Fibroblast of lung (primary cell): ENCODE results near the gene PPP2R5A. TPM values are rescaled to one million over a fixed set of nuclear protein-coding genes. Genes with fewer than 3 reads are reported as not detected.
A peak's percentile ranks its signal among the peaks of the same experiment; 100 is the strongest.

Experiments
- DNase-seq, 2 donors: peaks; one replicate each; pipeline versions ENCODE4 v3.0.0 to v3.0.0-alpha.2; 2010; ENCODE audit warnings: low read depth in 2 of 2
- H2AFZ ChIP-seq: 2 replicates; pipeline ENCODE4 v1.5.1; 2012; ENCODE audit warnings: low read length, control low read depth, inconsistent platforms
- H3K27ac ChIP-seq: 2 replicates; pipeline ENCODE4 v1.5.1; 2011; ENCODE audit warnings: low read length, control low read depth; ENCODE audit not compliant: insufficient read depth
- H3K27me3 ChIP-seq: 2 replicates; pipeline ENCODE4 v1.5.1; 2011; ENCODE audit warnings: mild to moderate bottlenecking, low read length; ENCODE audit not compliant: control insufficient read depth, insufficient read depth
- H3K36me3 ChIP-seq: 2 replicates; pipeline ENCODE4 v1.5.1; 2011; ENCODE audit warnings: low read length; ENCODE audit not compliant: control insufficient read depth, insufficient read depth
- H3K4me1 ChIP-seq: 2 replicates; pipeline ENCODE4 v1.5.1; 2011; ENCODE audit warnings: low read length; ENCODE audit not compliant: control insufficient read depth, insufficient read depth; ENCODE audit errors: extremely low read depth
- H3K4me2 ChIP-seq: 2 replicates; pipeline ENCODE4 v1.5.1; 2011; ENCODE audit warnings: low read length, control low read depth; ENCODE audit not compliant: insufficient read depth; ENCODE audit errors: extremely low read depth
- H3K4me3 ChIP-seq, 4 experiments: fragments of 200-600 bp in 1 of 4; sonication (generic) in 1 of 4; replicated peaks in 1 of 4; 2 replicates each; pipeline ENCODE4 v1.5.1; 2011 to 2016; ENCODE audit warnings: low read length in 4 of 4, low read depth in 3 of 4, mild to moderate bottlenecking in 3 of 4, control low read depth in 2 of 4, inconsistent platforms in 1 of 4, mixed read lengths in 1 of 4; ENCODE audit not compliant: insufficient read depth in 1 of 4; ENCODE audit errors: control extremely low read depth in 1 of 4
- H3K79me2 ChIP-seq: 2 replicates; pipeline ENCODE4 v1.5.1; 2012; ENCODE audit warnings: mild to moderate bottlenecking, low read length, inconsistent platforms; ENCODE audit not compliant: control insufficient read depth, insufficient read depth
- H3K9ac ChIP-seq: 2 replicates; pipeline ENCODE4 v1.5.1; 2011; ENCODE audit warnings: mild to moderate bottlenecking, low read length, control low read depth; ENCODE audit not compliant: insufficient read depth
- H3K9me3 ChIP-seq: 2 replicates; pipeline ENCODE4 v1.5.1; 2012; ENCODE audit warnings: low read depth, low read length; ENCODE audit not compliant: control insufficient read depth, insufficient read depth
- H4K20me1 ChIP-seq: 2 replicates; pipeline ENCODE4 v1.5.1; 2011; ENCODE audit warnings: low read length; ENCODE audit not compliant: control insufficient read depth, insufficient read depth; ENCODE audit errors: extremely low read depth
- CTCF ChIP-seq, 2 donors: IDR thresholded peaks in 1 of 2; conservative IDR thresholded peaks in 1 of 2; 1 replicate in 1 of 2; 2 replicates in 1 of 2; pipeline ENCODE4 v1.5.1; 2011 to 2012; ENCODE audit warnings: low read length in 2 of 2, control low read depth in 1 of 2, inconsistent platforms in 1 of 2, low read depth in 1 of 2, mild to moderate bottlenecking in 1 of 2
- EZH2 ChIP-seq: IDR thresholded peaks from 2 replicates; pipeline ENCODE4 v1.5.1; 2012; ENCODE audit warnings: low read length, control low read depth, mild to moderate bottlenecking; ENCODE audit errors: missing control alignments
- polyA plus RNA-seq, 2 donors: library from polyadenylated mRNA; depleted of rRNA in 1 of 2; stranded (reverse) in 1 of 2; unstranded in 1 of 2; fragments of >200 nt; gene quantifications; 2 replicates each; pipeline ENCODE4 v1.2.1, GENCODE V29; 2011 to 2012; ENCODE audit warnings: missing spikeins in 1 of 2
- total RNA-seq: library from RNA; depleted of rRNA; stranded (reverse); fragments of >200 nt; gene quantifications from 2 replicates; pipeline ENCODE4 v1.2.1, GENCODE V29; 2014

PPP2R5A gene
- total and polyA plus RNA-seq, 2 donors (not counting 1 experiment from before 2014, with no cell fraction given): 21.2 to 35.2 TPM

GRCh38 chr1:212257157-212257556 lies 28.1 kb upstream of the PPP2R5A start:
- H3K36me3 ChIP-seq: no peaks in the 10 kb centered on the region
- no peak overlapping the region for H3K27ac ChIP-seq
- no peak overlapping the region for H3K4me3 ChIP-seq
- no peak for DNase-seq
- H3K4me1 ChIP-seq: no peaks in the 10 kb centered on the region
- no peaks in the 10 kb centered on the region for H3K9me3 ChIP-seq
- no peak overlapping the region for H2AFZ ChIP-seq
- TF ChIP-seq EZH2: no peak
- no peak for TF ChIP-seq CTCF (conservative IDR thresholded peaks at IDR 0.05 in 1 of 2, IDR thresholded peaks at IDR 0.05 in 1 of 2; ENCODE audit: low read depth in 1 of 2, low read length in 2 of 2)
- no peaks in the 10 kb centered on the region for H4K20me1 ChIP-seq
- no peaks in the 10 kb centered on the region for H3K79me2 ChIP-seq
- peaks cover 14% of the 10 kb centered on the region for H3K27me3 ChIP-seq
- no peak overlapping the region for H3K4me2 ChIP-seq
- no peak overlapping the region for H3K9ac ChIP-seq

DNA sequence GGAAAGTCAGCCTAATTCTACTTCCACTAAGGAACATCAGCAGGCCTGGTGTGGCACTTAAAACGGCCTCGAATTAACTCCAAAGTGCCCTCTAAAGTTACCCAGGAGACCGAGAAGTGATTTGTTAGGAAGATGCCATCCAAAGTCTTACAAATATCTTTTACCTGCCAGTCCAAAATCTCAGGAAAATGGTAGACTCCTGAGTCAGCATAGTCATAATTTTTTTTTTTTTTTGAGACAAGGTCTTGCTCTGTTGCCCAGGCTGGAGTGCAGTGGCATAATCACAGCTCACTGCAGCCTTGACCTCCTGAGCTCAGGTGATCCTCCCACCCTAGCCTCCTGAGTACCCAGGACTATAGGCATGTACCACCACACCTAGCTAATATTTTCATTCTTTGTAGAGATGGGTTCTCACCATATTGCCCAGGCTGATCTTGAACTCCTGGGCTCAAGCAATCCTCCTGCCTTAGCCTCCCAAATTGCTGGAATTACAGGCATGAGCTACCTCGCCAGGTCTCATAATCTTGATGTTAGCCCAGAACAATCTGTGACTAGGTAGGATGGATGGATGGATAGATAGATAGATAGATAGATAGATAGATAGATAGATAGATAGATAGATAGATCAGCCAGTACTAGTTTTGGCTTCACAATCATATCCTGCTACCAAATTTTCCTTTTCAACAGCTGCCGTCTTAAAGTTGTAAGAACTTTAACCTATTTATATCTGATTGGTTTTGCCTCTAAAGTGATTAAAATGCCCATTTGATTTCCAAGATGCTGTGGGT lies 25.3 kb upstream of the PPP2R5A start:
- no peaks in the 10 kb centered on the region for H3K9me3 ChIP-seq
- TF ChIP-seq CTCF (conservative IDR thresholded peaks at IDR 0.05 in 1 of 2, IDR thresholded peaks at IDR 0.05 in 1 of 2; ENCODE audit: low read depth in 1 of 2, low read length in 2 of 2) (no peak), EZH2 (no peak)
- H3K79me2 ChIP-seq: no peaks in the 10 kb centered on the region
- no peak overlapping the region for H3K9ac ChIP-seq
- DNase-seq: no peak
- no peak overlapping the region for H3K4me3 ChIP-seq
- H3K36me3 ChIP-seq: no peaks in the 10 kb centered on the region
- H4K20me1 ChIP-seq: no peaks in the 10 kb centered on the region
- no peak overlapping the region for H3K27ac ChIP-seq
- H3K4me1 ChIP-seq: no peaks in the 10 kb centered on the region
- H3K27me3 ChIP-seq: peaks cover 14% of the 10 kb centered on the region
- no peak overlapping the region for H3K4me2 ChIP-seq
- no peak overlapping the region for H2AFZ ChIP-seq

GRCh38 chr1:212260557-212261355 lies 24.5 kb upstream of the PPP2R5A start:
- TF ChIP-seq CTCF (conservative IDR thresholded peaks at IDR 0.05 in 1 of 2, IDR thresholded peaks at IDR 0.05 in 1 of 2; ENCODE audit: low read depth in 1 of 2, low read length in 2 of 2) (no peak), EZH2 (no peak)
- peaks cover 11% of the 10 kb centered on the region for H3K27me3 ChIP-seq
- no peak overlapping the region for H3K27ac ChIP-seq
- DNase-seq: peak in 1 of 2 donors; percentile 79
- no peaks in the 10 kb centered on the region for H3K79me2 ChIP-seq
- H4K20me1 ChIP-seq: no peaks in the 10 kb centered on the region
- no peak overlapping the region for H3K4me2 ChIP-seq
- no peak overlapping the region for H3K4me3 ChIP-seq
- H3K9ac ChIP-seq: no peak overlapping the region
- H3K4me1 ChIP-seq: no peaks in the 10 kb centered on the region
- H3K36me3 ChIP-seq: no peaks in the 10 kb centered on the region
- no peaks in the 10 kb centered on the region for H3K9me3 ChIP-seq
- H2AFZ ChIP-seq: no peak overlapping the region
